GM12878 (cell line): ENCODE measurements around the gene IL12B.

Experiments
- CHD1 ChIP-seq: IDR thresholded peaks from 2 replicates; pipeline ENCODE4 v1.6.1; 2012; ENCODE audit warnings: low read depth, low read length, improper control_type of control experiment
- POLR2AphosphoS5 ChIP-seq: IDR thresholded peaks from 2 replicates; pipeline ENCODE4 v1.6.1; 2011; ENCODE audit warnings: mild to moderate bottlenecking, low read length, inconsistent platforms
- TF ChIP-seq, protein P1 (sequence below), 3 experiments: IDR thresholded peaks in 2 of 3; conservative IDR thresholded peaks in 1 of 3; 2 replicates each; pipeline ENCODE4 v1.5.1; 2011; ENCODE audit warnings: low read depth in 3 of 3, low read length in 3 of 3, mild to moderate bottlenecking in 3 of 3, control low read depth in 2 of 3, moderate library complexity in 2 of 3, inconsistent platforms in 1 of 3, mixed read lengths in 1 of 3; ENCODE audit not compliant: control insufficient read depth in 2 of 3, insufficient read depth in 1 of 3; ENCODE audit errors: extremely low read depth in 1 of 3

DNA sequence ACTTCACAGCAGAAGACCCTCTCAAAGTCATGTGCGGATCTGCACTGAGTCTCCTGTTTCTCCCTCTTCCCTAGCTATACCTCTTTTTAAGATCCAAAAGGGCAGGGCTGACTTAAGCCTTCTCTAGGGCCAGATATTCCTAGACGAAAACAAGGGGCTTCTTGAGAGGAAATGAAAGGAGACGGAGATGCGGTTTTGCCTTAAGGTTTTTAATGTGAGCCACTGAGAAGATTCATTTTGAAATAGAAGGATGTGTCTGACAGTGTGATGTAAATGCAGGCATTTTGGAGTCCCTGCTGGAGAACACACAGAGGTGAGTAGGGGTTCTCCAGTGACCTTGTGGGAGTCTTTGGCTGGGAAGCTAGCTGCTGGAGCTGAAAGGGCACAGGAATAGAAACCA lies 15.6 kb upstream of the IL12B start:
- TF ChIP-seq, protein P1, sequence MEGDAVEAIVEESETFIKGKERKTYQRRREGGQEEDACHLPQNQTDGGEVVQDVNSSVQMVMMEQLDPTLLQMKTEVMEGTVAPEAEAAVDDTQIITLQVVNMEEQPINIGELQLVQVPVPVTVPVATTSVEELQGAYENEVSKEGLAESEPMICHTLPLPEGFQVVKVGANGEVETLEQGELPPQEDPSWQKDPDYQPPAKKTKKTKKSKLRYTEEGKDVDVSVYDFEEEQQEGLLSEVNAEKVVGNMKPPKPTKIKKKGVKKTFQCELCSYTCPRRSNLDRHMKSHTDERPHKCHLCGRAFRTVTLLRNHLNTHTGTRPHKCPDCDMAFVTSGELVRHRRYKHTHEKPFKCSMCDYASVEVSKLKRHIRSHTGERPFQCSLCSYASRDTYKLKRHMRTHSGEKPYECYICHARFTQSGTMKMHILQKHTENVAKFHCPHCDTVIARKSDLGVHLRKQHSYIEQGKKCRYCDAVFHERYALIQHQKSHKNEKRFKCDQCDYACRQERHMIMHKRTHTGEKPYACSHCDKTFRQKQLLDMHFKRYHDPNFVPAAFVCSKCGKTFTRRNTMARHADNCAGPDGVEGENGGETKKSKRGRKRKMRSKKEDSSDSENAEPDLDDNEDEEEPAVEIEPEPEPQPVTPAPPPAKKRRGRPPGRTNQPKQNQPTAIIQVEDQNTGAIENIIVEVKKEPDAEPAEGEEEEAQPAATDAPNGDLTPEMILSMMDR (IDR thresholded peaks at IDR 0.05 in 2 of 3, conservative IDR thresholded peaks at IDR 0.05 in 1 of 3; ENCODE audit: control insufficient read depth in 2 of 3, extremely low read depth in 1 of 3, insufficient read depth in 1 of 3, low read depth in 3 of 3, low read length in 3 of 3): no peak
- TF ChIP-seq POLR2AphosphoS5 (no peak), CHD1 (no peak)
